Right renal cortex interstitium (tissue), 3 donors: Measurements from ENCODE around the gene TMPRSS12. TPM values are rescaled to one million over a fixed set of nuclear protein-coding genes. Genes with fewer than 3 reads are reported as not detected.
"Not testable (repeated sequence)": the region's sequence is repeated elsewhere in the genome, so short reads cannot be mapped to it uniquely, and the experiment has no call there.

ENCODE experiments used
- DNase-seq, 3 donors: peaks; one replicate each; pipeline ENCODE4 v3.0.0-alpha.2; 2013; ENCODE audit warnings: low read depth in 3 of 3, low spot score in 2 of 3
- polyA plus RNA-seq, 3 donors: library from polyadenylated mRNA; unstranded; fragments of 120-200 nt; gene quantifications; one replicate each; pipeline ENCODE4 v1.2.1, GENCODE V29; 2013; ENCODE audit not compliant: insufficient read length in 3 of 3

Gene TMPRSS12
- polyA plus RNA-seq, 3 donors = 0.06 to 0.08 TPM; not detected in 1

GRCh38 chr12:50924439-50925341 lies 82.0 kb downstream of the TMPRSS12 start:
- DNase-seq = peak; percentile 73 to 77 (median 75)

DNA sequence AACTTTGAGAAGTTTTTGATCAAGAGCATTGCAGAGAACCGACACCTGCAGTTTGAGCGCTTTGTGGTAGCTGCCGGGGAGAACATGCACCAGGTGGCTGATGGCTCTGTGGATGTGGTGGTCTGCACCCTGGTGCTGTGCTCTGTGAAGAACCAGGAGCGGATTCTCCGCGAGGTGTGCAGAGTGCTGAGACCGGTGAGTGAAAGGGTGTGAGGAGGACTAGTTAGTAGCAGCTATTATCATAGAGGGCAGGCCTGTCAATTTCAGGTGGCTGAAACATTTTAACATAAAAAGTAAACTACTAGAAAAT lies 82.6 kb downstream of the TMPRSS12 start:
- no peak for DNase-seq

GRCh38 chr12:50925920-50926319 lies 83.2 kb downstream of the TMPRSS12 start:
- DNase-seq = no peak

GRCh38 chr12:50926415-50926814 lies 83.7 kb downstream of the TMPRSS12 start:
- DNase-seq = no peak

DNA sequence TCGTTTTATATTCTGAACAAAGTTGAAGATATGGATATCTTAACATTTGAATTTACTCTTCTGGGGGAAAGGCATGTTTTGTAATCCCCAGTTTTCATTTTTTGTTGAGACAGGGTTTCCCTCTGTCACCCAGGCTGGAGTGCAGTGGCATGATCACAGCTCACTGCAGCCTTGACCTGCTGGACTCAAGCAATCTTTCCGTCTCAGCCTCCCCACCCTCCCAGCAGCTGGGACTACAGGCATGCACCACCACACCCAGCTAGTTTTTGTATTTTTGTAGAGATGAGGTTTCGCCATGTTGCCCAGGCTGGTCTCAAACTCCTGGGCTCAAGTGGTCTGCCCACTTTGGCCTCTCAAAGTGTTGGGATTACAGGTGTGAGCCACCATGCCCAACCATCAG lies 84.2 kb downstream of the TMPRSS12 start:
- DNase-seq = not testable (repeated sequence)

GRCh38 chr12:50927356-50927755 lies 84.6 kb downstream of the TMPRSS12 start:
- no peak for DNase-seq

DNA sequence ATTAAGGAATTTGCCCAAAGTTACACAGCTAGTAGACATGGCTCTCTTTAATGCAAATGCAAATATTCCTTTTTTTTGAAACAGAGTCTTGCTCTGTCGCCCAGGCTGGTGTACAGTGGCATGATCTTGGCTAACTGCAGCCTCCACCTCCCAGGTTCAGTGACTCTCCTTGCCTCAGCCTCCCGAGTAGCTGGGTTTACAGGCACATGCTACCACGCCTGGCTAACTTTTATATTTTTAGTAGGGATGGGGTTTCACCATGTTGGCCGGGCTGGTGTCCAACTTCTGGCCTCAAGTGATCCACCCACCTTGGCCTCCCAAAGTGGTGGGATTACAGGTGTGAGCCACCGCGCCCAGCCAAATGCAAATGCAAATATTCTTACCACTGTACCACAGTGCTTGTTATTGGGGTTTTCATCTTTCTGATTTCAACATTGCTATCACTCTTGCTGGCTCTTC lies 85.1 kb downstream of the TMPRSS12 start:
- no peak for DNase-seq

DNA sequence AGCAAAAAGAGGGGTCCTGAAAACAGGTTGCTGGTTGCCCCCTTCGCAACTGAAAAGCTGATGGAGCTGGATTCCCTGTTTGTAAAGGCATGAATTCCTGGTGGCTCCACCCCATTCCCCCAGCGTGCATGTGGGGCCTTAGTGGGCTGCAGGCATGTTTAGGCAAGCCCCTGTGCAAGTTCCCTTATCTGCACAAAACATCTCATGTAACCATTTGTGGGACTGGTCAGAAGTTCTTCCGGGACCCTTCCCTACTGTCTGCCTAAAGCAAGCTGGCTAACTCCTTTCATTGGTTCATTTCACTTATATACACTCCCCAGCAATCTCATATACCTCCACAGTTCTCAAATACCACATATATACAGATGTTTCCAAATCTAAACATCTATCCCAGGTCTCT lies 85.7 kb downstream of the TMPRSS12 start:
- DNase-seq = no peak

DNA sequence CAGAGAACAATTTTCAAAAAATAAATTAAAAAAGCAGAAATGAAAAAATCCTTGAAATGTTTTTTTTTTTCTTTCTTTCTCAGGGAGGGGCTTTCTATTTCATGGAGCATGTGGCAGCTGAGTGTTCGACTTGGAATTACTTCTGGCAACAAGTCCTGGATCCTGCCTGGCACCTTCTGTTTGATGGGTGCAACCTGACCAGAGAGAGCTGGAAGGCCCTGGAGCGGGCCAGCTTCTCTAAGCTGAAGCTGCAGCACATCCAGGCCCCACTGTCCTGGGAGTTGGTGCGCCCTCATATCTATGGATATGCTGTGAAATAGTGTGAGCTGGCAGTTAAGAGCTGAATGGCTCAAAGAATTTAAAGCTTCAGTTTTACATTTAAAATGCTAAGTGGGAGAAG lies 87.1 kb downstream of the TMPRSS12 start:
- DNase-seq = no peak

- not testable (repeated sequence) for DNase-seq
Observed at GRCh38 chr12:50930477-50930876, 87.8 kb downstream of the TMPRSS12 start.

DNA sequence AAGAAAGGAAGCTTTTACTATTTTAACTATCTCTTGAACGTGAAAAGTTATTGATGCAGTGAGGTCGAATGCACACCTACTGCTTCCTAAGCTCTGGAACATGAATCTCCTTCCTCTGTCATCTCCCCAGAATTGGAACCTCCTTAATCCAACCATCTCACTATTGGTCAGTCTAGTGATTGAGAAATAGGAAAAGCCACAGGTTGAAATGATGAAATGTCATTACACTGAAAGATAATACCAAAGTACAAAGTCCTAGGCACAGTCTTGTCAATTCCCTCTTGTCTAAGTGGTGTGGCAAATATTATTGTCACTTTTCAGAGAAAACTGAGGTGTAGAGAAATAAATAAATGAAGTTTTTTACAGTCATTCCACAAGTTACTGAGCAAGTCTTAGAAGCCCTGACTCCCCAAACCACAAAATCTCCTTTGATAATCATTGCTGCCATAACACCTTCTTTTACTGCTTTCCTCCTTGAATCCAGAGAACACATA lies 90.1 kb downstream of the TMPRSS12 start:
- DNase-seq = no peak

GRCh38 chr12:50933459-50934124 lies 90.9 kb downstream of the TMPRSS12 start:
- no peak for DNase-seq

DNA sequence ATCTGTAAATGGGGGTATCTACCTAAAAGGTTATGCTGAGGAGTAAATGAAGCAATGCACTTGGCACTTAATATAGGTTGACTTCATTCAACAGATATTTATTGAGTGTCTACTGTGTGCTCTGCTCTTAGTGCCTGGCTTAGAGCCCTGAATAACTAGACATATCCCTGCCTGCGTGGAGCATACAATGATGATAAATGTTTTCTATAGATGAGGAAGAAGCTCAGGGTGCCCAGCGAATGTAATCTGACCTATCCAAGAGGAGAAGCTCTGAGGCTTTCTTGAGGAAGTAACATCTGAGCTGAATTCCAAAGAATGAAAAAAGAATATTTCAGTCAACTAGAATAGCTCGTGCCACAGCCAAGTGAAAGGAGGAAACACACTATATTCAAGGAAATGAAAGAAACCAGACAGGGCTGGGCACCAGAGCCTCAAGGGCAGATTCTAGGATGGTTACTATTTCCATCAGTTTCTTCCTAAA lies 91.7 kb downstream of the TMPRSS12 start:
- no peak for DNase-seq

DNA sequence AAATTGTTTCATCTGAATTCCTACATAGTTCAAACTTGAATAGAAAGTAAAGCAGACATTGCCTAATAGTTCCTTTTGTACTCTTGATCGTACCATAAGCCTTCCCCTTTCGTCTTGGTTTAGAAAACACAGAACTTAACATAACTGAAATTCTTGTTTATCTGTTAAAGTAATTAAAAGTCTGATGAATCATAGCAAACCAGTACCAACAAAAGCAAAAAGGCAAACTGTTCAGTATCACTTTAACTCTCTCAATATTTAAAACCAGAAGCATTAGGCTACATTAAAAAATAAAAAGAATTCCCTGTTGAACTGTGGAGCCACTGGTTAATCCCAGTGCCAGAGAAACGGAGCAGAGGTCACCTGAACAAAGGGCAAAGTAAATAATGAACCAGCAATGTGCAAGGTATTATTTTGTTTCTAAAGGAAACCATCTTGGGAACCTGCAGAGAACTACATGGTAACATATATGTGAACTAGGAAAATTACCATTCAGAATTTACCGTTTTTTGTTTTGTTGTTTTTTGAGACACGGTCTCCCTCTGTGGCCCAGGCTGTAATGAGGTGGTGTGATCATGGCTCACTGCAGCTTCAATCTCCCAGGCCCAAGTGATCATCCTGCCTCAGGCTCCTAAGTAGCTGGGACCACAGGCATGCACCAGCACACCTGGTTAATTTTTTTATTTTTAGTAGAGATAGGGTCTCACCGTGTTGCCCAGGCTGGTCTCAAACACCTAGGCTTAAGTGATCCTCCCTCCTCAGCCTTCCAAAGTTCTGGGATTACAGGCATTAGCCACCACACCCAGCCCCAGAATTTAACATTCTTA lies 92.5 kb downstream of the TMPRSS12 start:
- DNase-seq = no peak

DNA sequence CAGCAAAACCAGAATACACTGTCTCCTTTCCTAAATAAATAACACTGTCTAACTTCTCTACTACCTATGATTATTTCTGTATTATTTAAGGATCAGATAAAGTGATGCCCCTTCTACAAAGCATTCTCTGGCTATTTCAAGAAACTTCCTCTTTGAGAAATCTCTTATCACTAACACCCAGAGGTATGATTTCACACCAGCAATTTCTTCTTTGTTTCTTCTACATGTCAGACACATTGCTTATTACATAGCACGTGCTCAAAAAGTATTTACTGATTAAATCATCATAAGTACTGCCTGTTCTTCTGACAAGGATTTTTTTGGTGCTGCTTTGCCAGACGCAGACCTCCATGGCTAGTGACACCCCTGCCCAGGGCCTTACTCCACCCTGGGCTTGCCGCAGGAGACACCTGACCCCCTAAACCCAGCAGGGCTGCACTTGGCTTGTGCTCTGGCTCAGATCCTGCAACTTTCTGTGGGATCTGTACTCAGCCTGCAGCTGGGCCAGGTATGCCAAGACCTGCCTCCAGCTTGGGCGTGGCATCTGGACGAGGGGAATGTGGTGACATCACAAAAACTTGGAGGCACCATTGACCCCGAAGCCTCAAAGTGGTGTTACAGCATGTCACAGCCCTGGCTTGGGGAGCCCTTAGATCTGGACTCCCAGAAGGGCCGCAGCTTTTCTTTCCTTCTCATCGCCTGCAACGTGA lies 94.2 kb downstream of the TMPRSS12 start:
- DNase-seq = no peak

Other genes starting within 250 kb of the TMPRSS12 start
- gene ATF1, start 78.8 kb upstream of the TMPRSS12 start, polyA plus RNA-seq = 10 to 100 TPM; 48.4 to 55.7 (median 54.0) TPM
- under 1 TPM in 1 of 3 donors, not detected in 2; 0.43 TPM for gene HIGD1C, start 109.6 kb downstream of the TMPRSS12 start, polyA plus RNA-seq
- 10 to 100 TPM; 46.9 to 53.9 (median 48.9) TPM for gene SLC11A2, start 183.5 kb downstream of the TMPRSS12 start, polyA plus RNA-seq
- gene LETMD1, start 205.4 kb downstream of the TMPRSS12 start, polyA plus RNA-seq = 10 to 100 TPM; 86.4 to 88.1 (median 87.8) TPM
- gene CSRNP2, start 240.7 kb downstream of the TMPRSS12 start, polyA plus RNA-seq = 10 to 100 TPM; 35.4 to 38.4 (median 35.7) TPM